ENCODE data around the gene RAB7A.
"Not testable (repeated sequence)": the region's sequence is repeated elsewhere in the genome, so short reads cannot be mapped to it uniquely, and the experiment has no call there.

RAB7A gene

DNA sequence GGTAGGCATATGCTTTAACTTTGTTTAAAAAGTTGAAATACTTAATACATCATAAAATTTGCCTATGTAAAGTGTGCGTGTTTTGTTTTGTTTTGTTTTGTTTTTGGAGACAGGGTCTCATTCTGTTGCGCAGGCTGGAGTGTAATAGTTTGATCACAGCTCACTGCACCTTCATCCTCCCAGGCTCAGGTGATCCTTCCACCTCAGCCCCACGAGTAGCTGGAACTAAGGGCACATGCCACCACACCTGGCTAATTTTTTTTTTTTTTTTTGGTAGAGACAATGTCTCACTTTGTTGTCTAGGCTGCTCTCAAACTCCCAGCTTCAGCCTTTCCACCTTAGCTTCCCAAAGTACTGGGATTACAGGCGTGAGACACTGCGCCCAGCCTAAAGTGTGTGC lies 42.5 kb downstream of the RAB7A start:
- no peak overlapping the region for H3K27ac ChIP-seq (ENCODE audit: insufficient read depth, low read length, poor library complexity, severe bottlenecking)
- no peaks in the 10 kb centered on the region for H3K27me3 ChIP-seq (replicated peaks; ENCODE audit: control insufficient read depth, insufficient read depth, low read length, poor library complexity, severe bottlenecking)
- H3K36me3 ChIP-seq (ENCODE audit: control insufficient read depth, insufficient read depth, low read length), result peaks cover 8% of the 10 kb centered on the region
- no peak overlapping the region for H3K4me3 ChIP-seq (ENCODE audit: insufficient read depth, low read depth, low read length, poor library complexity, severe bottlenecking)
- H3K9me3 ChIP-seq (ENCODE audit: control insufficient read depth, low read length), result no peaks in the 10 kb centered on the region
- H3K4me1 ChIP-seq (ENCODE audit: control insufficient read depth, insufficient read depth, low read length, poor library complexity, severe bottlenecking), result peaks cover 22% of the 10 kb centered on the region
- no peak for DNase-seq

DNA sequence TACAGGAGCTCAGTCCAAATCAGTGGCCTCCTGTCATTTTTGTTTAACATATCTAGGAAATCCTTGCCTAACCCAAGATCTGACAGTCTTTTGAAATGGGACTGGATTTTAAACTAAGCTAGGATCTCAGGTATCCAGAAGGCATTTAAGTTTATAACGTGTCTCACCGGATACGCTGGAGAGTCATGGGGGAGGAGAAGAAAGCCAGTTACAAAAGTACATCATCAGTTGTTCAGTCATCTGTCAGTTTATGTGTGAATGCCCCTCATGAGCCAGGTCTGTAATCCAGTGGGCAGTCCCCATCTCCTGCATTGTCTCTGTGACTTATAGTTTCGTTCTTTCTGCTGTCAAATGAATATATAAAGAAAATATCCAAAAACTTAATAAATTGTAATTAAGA lies 44.4 kb downstream of the RAB7A start:
- Histone ChIP-seq H3K36me3 (ENCODE audit: control insufficient read depth, insufficient read depth, low read length) (no peaks in the 10 kb centered on the region), H3K27me3 (replicated peaks; ENCODE audit: control insufficient read depth, insufficient read depth, low read length, poor library complexity, severe bottlenecking) (no peaks in the 10 kb centered on the region), H3K4me3 (ENCODE audit: insufficient read depth, low read depth, low read length, poor library complexity, severe bottlenecking) (no peak overlapping the region), H3K4me1 (ENCODE audit: control insufficient read depth, insufficient read depth, low read length, poor library complexity, severe bottlenecking) (peaks cover 30% of the 10 kb centered on the region), H3K9me3 (ENCODE audit: control insufficient read depth, low read length) (no peaks in the 10 kb centered on the region), H3K27ac (ENCODE audit: insufficient read depth, low read length, poor library complexity, severe bottlenecking) (no peak overlapping the region)
- DNase-seq, result no peak

DNA sequence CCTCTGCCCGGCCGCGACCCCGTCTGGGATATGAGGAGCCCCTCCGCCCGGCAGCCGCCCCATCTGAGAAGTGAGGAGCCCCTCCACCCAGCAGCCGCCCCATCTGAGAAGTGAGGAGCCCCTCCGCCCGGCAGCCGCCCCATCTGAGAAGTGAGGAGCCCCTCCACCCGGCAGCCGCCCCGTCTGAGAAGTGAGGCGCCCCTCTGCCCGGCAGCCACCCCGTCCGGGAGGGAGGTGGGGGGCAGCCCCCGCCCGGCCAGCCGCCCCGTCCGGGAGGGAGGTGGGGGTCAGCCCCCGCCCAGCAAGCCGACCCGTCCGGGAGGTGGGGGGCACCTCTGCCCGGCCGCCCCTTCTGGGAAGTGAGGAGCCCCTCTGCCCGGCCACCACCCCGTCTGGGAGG lies 47.2 kb downstream of the RAB7A start:
- DNase-seq; H3K9me3 ChIP-seq (ENCODE audit: control insufficient read depth, low read length); H3K27ac ChIP-seq (ENCODE audit: insufficient read depth, low read length, poor library complexity, severe bottlenecking); H3K27me3 ChIP-seq (replicated peaks; ENCODE audit: control insufficient read depth, insufficient read depth, low read length, poor library complexity, severe bottlenecking); H3K36me3 ChIP-seq (ENCODE audit: control insufficient read depth, insufficient read depth, low read length); H3K4me3 ChIP-seq (ENCODE audit: insufficient read depth, low read depth, low read length, poor library complexity, severe bottlenecking): not testable (repeated sequence)
- peaks cover 15% of the 10 kb centered on the region for H3K4me1 ChIP-seq (ENCODE audit: control insufficient read depth, insufficient read depth, low read length, poor library complexity, severe bottlenecking)

DNA sequence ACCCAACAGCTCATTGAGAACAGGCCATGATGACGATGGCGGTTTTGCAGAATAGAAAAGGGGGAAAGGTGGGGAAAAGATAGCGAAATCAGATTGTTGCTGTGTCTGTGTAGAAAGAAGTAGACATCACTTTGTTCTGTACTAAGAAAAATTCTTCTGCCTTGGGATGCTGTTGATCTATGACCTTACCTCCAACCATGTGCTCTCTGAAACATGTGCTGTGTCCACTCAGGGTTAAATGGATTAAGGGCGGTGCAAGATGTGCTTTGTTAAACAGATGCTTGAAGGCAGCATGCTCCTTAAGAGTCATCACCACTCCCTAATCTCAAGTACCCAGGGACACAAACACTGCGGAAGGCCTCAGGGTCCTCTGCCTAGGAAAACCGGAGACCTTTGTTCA lies 47.6 kb downstream of the RAB7A start:
- DNase-seq, result not testable (repeated sequence)

DNA sequence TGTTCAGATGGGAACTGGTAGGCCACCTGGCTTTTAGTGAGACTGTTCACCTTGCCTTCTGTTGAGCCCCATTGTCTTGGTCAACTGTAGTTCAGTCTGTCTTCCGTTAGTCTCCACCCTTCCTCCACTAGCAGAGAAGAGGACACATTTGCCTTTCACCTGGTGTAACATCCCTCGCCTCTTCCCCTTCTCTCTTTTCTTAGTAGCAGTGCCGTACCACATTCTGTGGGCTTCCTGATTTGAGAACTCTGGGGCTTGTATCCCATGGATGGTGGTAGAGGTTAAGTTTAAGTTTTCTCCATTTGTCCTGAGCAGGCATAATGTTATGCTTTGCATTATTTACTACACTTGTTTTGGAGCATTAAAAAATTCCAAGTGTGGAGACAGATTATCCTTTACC lies 49.3 kb downstream of the RAB7A start:
- H3K27ac ChIP-seq (ENCODE audit: insufficient read depth, low read length, poor library complexity, severe bottlenecking), result no peak overlapping the region
- H3K27me3 ChIP-seq (replicated peaks; ENCODE audit: control insufficient read depth, insufficient read depth, low read length, poor library complexity, severe bottlenecking), result no peaks in the 10 kb centered on the region
- H3K9me3 ChIP-seq (ENCODE audit: control insufficient read depth, low read length), result no peaks in the 10 kb centered on the region

More for the DNA sequence above, 47.6 kb downstream of the RAB7A start:
- H3K9me3 ChIP-seq (ENCODE audit: control insufficient read depth, low read length); H3K4me3 ChIP-seq (ENCODE audit: insufficient read depth, low read depth, low read length, poor library complexity, severe bottlenecking); H3K27me3 ChIP-seq (replicated peaks; ENCODE audit: control insufficient read depth, insufficient read depth, low read length, poor library complexity, severe bottlenecking); H3K36me3 ChIP-seq (ENCODE audit: control insufficient read depth, insufficient read depth, low read length); H3K27ac ChIP-seq (ENCODE audit: insufficient read depth, low read length, poor library complexity, severe bottlenecking): not testable (repeated sequence)
- peaks cover 11% of the 10 kb centered on the region for H3K4me1 ChIP-seq (ENCODE audit: control insufficient read depth, insufficient read depth, low read length, poor library complexity, severe bottlenecking)

DNA sequence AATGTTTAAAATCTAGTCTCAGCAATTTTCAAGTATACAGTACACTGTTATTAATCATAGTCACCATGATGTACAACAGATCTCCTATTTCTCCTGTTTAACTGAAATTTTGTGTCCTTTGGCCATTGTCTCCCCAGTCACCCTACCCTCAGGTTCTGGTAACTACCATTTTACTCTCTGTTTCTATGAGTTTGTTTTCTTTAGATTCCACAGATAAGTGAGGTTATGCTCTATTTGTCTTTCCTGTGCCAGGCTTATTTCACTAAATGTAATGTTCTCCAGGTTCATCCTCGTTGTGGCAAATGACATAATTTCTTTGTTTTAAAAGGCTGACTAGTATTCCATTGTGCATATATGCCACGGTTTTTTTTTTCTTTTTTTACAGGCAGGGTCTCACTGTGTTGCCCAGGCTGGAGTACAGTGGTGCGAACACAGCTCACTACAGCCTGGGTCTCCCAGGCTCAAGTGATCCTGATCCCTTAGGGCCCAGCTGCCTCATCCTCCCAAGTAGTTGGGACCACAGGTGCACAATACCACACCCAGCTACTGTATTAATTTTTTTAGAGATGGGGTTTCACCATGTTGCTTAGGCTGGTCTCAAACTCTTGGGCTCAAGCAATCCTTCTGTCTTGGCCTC lies 50.0 kb downstream of the RAB7A start:
- Histone ChIP-seq H3K36me3 (ENCODE audit: control insufficient read depth, insufficient read depth, low read length) (no peaks in the 10 kb centered on the region), H3K27ac (ENCODE audit: insufficient read depth, low read length, poor library complexity, severe bottlenecking) (no peak overlapping the region), H3K9me3 (ENCODE audit: control insufficient read depth, low read length) (no peaks in the 10 kb centered on the region), H3K4me3 (ENCODE audit: insufficient read depth, low read depth, low read length, poor library complexity, severe bottlenecking) (no peak overlapping the region), H3K4me1 (ENCODE audit: control insufficient read depth, insufficient read depth, low read length, poor library complexity, severe bottlenecking) (peaks cover 7% of the 10 kb centered on the region), H3K27me3 (replicated peaks; ENCODE audit: control insufficient read depth, insufficient read depth, low read length, poor library complexity, severe bottlenecking) (no peaks in the 10 kb centered on the region)
- no peak for DNase-seq

More for the DNA sequence above, 49.3 kb downstream of the RAB7A start:
- no peaks in the 10 kb centered on the region for H3K36me3 ChIP-seq (ENCODE audit: control insufficient read depth, insufficient read depth, low read length)
- H3K4me1 ChIP-seq (ENCODE audit: control insufficient read depth, insufficient read depth, low read length, poor library complexity, severe bottlenecking), result peaks cover 7% of the 10 kb centered on the region
- DNase-seq, result no peak
- H3K4me3 ChIP-seq (ENCODE audit: insufficient read depth, low read depth, low read length, poor library complexity, severe bottlenecking), result no peak overlapping the region

DNA sequence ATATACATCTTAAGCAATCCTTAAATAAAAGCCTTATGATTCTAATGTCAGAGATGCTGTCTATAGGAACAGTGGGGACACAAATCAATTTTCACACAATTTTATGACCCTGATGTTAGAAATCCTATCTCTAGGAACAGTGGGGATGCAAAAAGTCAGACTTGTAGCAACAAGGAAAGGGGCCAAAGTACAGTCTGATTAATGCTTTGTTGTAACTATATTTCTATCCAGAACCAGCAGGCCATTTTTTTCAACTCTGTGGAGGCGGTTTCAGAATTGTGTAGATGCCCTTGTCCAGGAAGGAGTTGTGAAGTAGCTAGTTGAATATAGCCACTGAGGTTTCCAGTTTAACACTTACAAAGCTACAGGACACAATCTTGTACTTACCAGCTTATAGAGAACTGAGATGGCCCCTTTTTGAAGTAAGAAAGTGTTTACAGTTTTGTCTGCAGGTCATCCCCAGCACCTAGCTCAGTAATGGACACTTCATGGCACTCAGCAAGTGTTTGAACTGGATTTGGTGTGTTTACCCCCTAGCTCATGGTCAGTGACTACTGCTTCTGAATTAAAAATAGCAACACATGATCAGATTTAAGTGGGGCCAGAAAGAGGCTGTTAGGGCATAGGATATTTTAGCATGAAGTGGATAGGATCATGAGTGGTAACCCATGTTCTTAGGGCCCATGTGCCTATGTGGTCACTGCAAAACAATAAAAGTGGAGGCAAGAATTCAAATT lies 54.3 kb downstream of the RAB7A start:
- Histone ChIP-seq H3K9me3 (ENCODE audit: control insufficient read depth, low read length) (no peaks in the 10 kb centered on the region), H3K4me3 (ENCODE audit: insufficient read depth, low read depth, low read length, poor library complexity, severe bottlenecking) (no peak overlapping the region), H3K4me1 (ENCODE audit: control insufficient read depth, insufficient read depth, low read length, poor library complexity, severe bottlenecking) (peaks cover under 1% of the 10 kb centered on the region), H3K27ac (ENCODE audit: insufficient read depth, low read length, poor library complexity, severe bottlenecking) (no peak overlapping the region), H3K36me3 (ENCODE audit: control insufficient read depth, insufficient read depth, low read length) (no peaks in the 10 kb centered on the region), H3K27me3 (replicated peaks; ENCODE audit: control insufficient read depth, insufficient read depth, low read length, poor library complexity, severe bottlenecking) (no peaks in the 10 kb centered on the region)
- no peak for DNase-seq

DNA sequence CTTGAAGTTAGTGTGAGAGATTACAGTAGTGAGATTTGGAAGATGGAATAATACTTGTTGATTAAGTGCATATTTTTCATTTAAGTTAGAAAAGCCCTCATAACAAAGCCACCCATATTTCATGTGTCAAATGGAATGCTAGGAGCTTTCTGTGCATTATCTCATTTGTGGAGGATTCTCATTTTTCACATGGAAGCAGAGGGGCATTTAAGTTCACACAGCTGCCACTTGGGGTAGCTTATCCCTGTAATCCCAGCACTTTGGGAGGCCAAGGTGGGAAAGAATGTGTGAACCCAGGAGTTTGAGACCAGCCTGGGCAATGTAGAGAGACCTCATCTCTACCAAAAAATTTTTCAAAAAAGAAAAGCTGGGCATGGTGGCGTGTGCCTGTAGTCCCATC lies 55.2 kb downstream of the RAB7A start:
- Histone ChIP-seq H3K4me3 (ENCODE audit: insufficient read depth, low read depth, low read length, poor library complexity, severe bottlenecking) (no peak overlapping the region), H3K27ac (ENCODE audit: insufficient read depth, low read length, poor library complexity, severe bottlenecking) (no peak overlapping the region), H3K4me1 (ENCODE audit: control insufficient read depth, insufficient read depth, low read length, poor library complexity, severe bottlenecking) (peaks cover 6% of the 10 kb centered on the region), H3K36me3 (ENCODE audit: control insufficient read depth, insufficient read depth, low read length) (no peaks in the 10 kb centered on the region), H3K9me3 (ENCODE audit: control insufficient read depth, low read length) (no peaks in the 10 kb centered on the region), H3K27me3 (replicated peaks; ENCODE audit: control insufficient read depth, insufficient read depth, low read length, poor library complexity, severe bottlenecking) (no peaks in the 10 kb centered on the region)
- DNase-seq, result no peak

DNA sequence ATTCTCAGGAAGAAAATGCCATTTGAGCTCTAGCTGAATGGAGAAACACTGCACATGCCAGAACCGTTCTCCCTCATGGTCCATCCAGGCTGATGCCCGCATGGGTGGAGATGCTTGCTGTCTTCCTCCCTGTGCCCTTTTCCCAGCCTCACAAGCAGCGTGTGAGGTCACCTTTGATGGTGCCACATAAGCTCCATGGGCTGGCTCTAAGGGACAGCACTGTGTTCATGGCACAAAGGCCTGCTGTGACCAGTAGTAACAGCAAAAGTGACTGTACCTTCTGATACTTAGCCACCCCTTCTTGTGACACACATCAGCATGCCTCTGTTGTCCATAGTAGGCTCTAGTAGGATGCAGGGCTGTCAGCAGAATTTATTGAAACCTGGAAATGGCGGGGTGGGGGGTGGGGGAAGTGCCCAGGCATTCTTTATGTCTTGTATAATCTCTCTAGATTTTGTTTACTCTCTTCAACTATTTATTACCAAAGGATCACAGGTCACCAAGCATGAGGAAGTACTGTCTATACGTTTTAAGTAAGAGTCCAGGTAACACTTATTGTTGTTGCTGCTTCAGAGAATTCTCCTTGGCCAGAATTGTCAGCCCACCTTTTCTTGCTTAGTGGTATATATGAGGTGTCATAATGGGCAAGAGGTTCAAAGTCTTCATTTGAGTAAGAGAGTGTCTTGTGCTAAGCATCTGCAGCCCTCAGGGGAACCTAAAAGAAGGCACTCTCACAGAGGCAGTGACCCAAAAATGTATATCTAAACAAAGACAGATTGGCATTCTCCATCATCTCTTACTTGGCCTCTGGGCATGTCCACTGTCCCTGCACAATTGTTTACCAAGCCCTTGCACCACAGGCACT lies 56.5 kb downstream of the RAB7A start:
- Histone ChIP-seq H3K27ac (ENCODE audit: insufficient read depth, low read length, poor library complexity, severe bottlenecking) (no peak overlapping the region), H3K36me3 (ENCODE audit: control insufficient read depth, insufficient read depth, low read length) (no peaks in the 10 kb centered on the region), H3K9me3 (ENCODE audit: control insufficient read depth, low read length) (no peaks in the 10 kb centered on the region), H3K4me3 (ENCODE audit: insufficient read depth, low read depth, low read length, poor library complexity, severe bottlenecking) (no peak overlapping the region), H3K27me3 (replicated peaks; ENCODE audit: control insufficient read depth, insufficient read depth, low read length, poor library complexity, severe bottlenecking) (no peaks in the 10 kb centered on the region), H3K4me1 (ENCODE audit: control insufficient read depth, insufficient read depth, low read length, poor library complexity, severe bottlenecking) (peaks cover 12% of the 10 kb centered on the region)
- no peak for DNase-seq

DNA sequence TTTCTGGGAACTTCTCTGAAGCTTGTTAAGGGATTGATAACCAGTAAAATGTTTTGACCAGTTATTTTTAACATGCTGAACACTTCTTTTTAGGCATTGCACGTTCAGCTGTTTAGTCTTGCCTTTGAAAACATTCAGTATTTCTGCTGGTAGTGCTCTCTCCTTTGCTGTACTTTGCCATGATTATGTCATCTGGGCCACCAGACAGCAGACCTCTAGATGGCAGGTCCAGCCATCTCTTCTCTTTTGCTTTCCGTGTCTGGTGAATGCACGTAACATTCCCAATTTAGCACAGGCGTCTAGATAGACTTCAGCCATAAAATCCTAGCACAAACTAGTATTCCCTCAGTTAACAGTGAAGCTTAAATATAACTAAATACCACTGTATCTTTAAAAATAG lies 57.8 kb downstream of the RAB7A start:
- Histone ChIP-seq H3K4me1 (ENCODE audit: control insufficient read depth, insufficient read depth, low read length, poor library complexity, severe bottlenecking) (peaks cover 16% of the 10 kb centered on the region), H3K27me3 (replicated peaks; ENCODE audit: control insufficient read depth, insufficient read depth, low read length, poor library complexity, severe bottlenecking) (no peaks in the 10 kb centered on the region), H3K4me3 (ENCODE audit: insufficient read depth, low read depth, low read length, poor library complexity, severe bottlenecking) (no peak overlapping the region), H3K36me3 (ENCODE audit: control insufficient read depth, insufficient read depth, low read length) (no peaks in the 10 kb centered on the region), H3K9me3 (ENCODE audit: control insufficient read depth, low read length) (no peaks in the 10 kb centered on the region), H3K27ac (ENCODE audit: insufficient read depth, low read length, poor library complexity, severe bottlenecking) (no peak overlapping the region)
- no peak for DNase-seq

Measured in effector memory CD4-positive, alpha-beta T cell (primary cell).